Ectodermal cell (in vitro differentiated cells): ENCODE results near the gene PRRC1.

Experiments used
- H3K27ac ChIP-seq: 2 replicates; pipeline ENCODE4 v1.7.0; 2013; ENCODE audit warnings: mild to moderate bottlenecking, low read depth, low read length; ENCODE audit not compliant: insufficient read depth, poor library complexity, severe bottlenecking
- H3K27me3 ChIP-seq: 2 replicates; pipeline ENCODE4 v1.7.0; 2013; ENCODE audit warnings: mild to moderate bottlenecking, low read length; ENCODE audit not compliant: insufficient read depth, control insufficient read depth, poor library complexity, severe bottlenecking
- H3K36me3 ChIP-seq: one replicate; pipeline ENCODE4 v1.7.0; 2013; ENCODE audit warnings: low read length; ENCODE audit not compliant: control insufficient read depth, insufficient read depth
- H3K4me1 ChIP-seq: one replicate; pipeline ENCODE4 v1.7.0; 2013; ENCODE audit warnings: low read length; ENCODE audit not compliant: control insufficient read depth, insufficient read depth
- H3K4me3 ChIP-seq: 2 replicates; pipeline ENCODE4 v1.7.0; 2013; ENCODE audit warnings: low read depth, low read length, control low read depth; ENCODE audit not compliant: insufficient read depth
- H3K9me3 ChIP-seq: 2 replicates; pipeline ENCODE4 v1.7.0; 2013; ENCODE audit warnings: mild to moderate bottlenecking, low read length, moderate library complexity; ENCODE audit not compliant: control insufficient read depth
- WGBS, 2 experiments: methylation state at CpG; one replicate each; pipeline ENCODE4 v1.1.7; 2013; ENCODE audit warnings: missing lambda C conversion rate in 2 of 2; 5-methylcytosine and 5-hydroxymethylcytosine counted together

PRRC1 gene

DNA sequence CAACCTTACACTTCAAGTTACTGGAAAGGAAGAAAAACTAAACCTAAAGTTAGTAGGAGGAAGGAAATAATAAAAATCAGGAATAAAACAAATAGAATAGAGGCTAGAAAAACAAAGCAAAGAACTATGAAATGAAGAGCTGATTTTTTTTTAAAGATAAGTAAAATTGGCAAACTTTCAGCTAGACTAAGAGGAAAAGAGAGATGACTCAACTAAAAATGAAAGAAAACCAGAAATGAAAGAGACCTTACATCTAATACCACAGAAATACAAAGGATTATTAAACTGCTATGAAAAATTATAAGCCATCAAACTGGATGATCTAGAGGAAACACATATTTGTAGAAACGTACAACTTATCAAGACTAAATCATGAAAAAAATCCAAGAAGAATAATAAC, 60.0 kb downstream of the PRRC1 start:
- Histone ChIP-seq H3K27ac (no peak overlapping the region), H3K36me3 (no peaks in the 10 kb centered on the region), H3K4me3 (no peak overlapping the region), H3K9me3 (no peaks in the 10 kb centered on the region), H3K27me3 (no peaks in the 10 kb centered on the region), H3K4me1 (no peaks in the 10 kb centered on the region)
- 64 to 88% methylated on average over 1 of the region's 1 CpG for WGBS, 2 experiments

DNA sequence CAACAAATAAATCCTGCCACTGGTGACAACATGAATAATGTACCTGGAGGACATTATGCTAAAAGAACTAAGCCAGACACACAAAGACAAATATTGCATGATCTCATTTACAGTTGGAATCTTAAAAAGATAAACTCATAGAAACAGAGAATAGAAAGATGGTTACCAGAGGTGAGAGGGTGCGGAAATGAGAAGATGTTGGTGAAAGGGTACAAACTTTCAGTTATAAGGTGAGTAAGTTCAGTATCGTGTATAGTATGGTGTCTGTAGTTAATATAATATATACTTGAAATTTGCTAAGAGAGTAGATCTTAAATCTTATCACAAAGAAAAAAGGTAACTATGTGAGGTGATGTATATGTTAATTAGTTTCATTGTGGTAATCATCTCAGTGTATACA, 63.3 kb downstream of the PRRC1 start:
- WGBS, 2 experiments, result 100% methylated on average over 1 to 2 of the region's 2 CpGs

DNA sequence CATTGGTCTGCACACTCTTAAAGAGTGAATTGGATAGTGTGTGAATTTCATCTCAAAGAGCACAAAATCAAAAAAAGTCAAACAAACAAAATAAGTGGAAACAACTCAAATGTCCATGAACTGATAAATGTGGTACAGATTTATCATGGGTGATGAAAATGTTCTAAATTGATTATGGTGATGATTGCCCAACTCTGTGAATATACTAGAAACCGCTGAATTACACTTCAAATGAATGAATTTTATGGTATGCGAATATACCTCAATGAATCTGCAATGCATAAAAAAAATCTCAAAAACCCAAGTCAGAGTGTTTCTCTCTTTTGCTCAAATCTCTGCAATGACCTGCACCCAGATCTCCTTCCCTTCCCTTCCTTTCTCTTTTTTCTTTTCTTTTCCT, 64.0 kb downstream of the PRRC1 start:
- Histone ChIP-seq H3K9me3 (no peaks in the 10 kb centered on the region), H3K27me3 (no peaks in the 10 kb centered on the region), H3K4me1 (no peaks in the 10 kb centered on the region), H3K4me3 (no peak overlapping the region), H3K27ac (no peak overlapping the region), H3K36me3 (no peaks in the 10 kb centered on the region)
- WGBS, 2 experiments, result 97% methylated on average over 2 of the region's 2 CpGs

More for the DNA sequence above, 63.3 kb downstream of the PRRC1 start:
- H3K4me3 ChIP-seq, result no peak overlapping the region
- H3K4me1 ChIP-seq, result no peaks in the 10 kb centered on the region
- no peaks in the 10 kb centered on the region for H3K9me3 ChIP-seq
- H3K36me3 ChIP-seq, result no peaks in the 10 kb centered on the region
- no peak overlapping the region for H3K27ac ChIP-seq
- no peaks in the 10 kb centered on the region for H3K27me3 ChIP-seq

DNA sequence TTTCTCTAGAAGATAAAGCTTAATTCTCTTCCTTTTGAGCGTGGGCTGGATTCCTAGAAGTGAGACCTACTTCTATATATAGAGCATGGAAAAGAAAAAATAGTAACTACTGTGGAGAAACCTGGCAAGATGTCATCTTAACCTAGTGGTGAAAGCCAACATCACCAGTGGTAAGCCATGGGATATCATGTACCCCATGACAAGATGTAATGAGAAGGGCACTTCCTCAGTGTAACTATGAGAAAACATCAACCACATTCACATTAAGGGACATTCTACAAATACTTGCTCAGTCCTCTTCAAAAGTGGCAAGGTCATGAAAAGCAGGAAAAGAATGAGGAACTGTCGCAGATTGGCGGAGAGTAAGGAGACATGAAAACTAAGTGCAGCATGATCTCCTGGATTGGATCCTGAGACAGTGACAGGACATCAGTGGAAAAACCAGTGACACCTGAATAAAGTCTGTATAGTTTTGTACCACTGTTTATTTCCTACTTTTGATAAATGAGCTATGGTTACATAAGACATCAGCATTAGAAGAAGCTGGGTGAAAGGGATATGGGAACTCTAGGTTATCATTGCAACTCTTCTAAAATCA, 65.4 kb downstream of the PRRC1 start:
- no peaks in the 10 kb centered on the region for H3K36me3 ChIP-seq
- H3K27me3 ChIP-seq, result no peaks in the 10 kb centered on the region
- no peak overlapping the region for H3K27ac ChIP-seq
- H3K4me1 ChIP-seq, result no peaks in the 10 kb centered on the region
- no peak overlapping the region for H3K4me3 ChIP-seq
- 91 to 94% methylated on average over 2 to 3 of the region's 3 CpGs for WGBS, 2 experiments
- H3K9me3 ChIP-seq, result no peaks in the 10 kb centered on the region

DNA sequence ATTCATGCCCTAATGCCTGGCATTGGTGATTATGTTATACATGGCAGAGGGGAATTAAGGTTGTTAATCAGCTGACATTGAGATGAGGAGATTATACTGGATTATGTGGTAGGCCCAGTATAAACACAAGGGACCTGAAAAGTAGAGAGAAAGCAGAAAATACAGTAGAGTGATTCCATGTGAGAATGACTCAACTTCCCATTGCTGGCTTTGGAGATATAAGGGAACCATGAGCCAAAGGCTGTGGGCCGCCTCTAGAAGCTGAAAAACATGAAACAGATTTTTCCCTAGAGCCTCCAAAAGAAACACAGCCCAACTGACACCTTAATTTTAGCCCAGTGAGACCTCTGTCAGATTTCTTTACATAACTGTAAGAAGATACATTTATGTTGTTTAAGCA, 66.4 kb downstream of the PRRC1 start:
- Histone ChIP-seq H3K27ac (no peak overlapping the region), H3K4me1 (no peaks in the 10 kb centered on the region), H3K9me3 (no peaks in the 10 kb centered on the region), H3K27me3 (no peaks in the 10 kb centered on the region), H3K4me3 (no peak overlapping the region), H3K36me3 (no peaks in the 10 kb centered on the region)
- 80 to 95% methylated on average over 1 of the region's 1 CpG for WGBS, 2 experiments

DNA sequence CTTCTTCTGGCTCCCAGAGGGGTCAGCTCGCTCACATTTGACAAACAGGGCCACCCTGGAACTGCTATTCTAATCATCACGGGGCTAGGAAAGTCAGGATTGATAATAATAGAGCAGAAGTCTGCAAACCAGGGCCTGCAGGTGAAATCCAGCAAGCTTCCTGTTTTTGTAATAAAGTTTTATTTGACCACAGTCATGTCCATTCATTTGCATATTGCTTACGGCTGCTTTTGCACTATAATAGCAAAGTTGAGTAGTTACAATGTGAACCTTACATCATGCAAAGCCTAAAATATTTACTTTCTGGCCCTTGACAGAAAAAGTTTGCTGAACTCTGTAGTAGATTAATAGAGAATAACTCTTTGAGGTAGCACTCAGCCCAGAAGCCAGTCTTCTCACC, 68.2 kb downstream of the PRRC1 start:
- WGBS, 2 experiments, result 46 to 63% methylated on average over 3 of the region's 3 CpGs
- H3K4me3 ChIP-seq, result no peak overlapping the region
- H3K27me3 ChIP-seq, result no peaks in the 10 kb centered on the region
- H3K27ac ChIP-seq, result no peak overlapping the region
- H3K9me3 ChIP-seq, result no peaks in the 10 kb centered on the region
- no peaks in the 10 kb centered on the region for H3K36me3 ChIP-seq
- peaks cover 9% of the 10 kb centered on the region for H3K4me1 ChIP-seq

DNA sequence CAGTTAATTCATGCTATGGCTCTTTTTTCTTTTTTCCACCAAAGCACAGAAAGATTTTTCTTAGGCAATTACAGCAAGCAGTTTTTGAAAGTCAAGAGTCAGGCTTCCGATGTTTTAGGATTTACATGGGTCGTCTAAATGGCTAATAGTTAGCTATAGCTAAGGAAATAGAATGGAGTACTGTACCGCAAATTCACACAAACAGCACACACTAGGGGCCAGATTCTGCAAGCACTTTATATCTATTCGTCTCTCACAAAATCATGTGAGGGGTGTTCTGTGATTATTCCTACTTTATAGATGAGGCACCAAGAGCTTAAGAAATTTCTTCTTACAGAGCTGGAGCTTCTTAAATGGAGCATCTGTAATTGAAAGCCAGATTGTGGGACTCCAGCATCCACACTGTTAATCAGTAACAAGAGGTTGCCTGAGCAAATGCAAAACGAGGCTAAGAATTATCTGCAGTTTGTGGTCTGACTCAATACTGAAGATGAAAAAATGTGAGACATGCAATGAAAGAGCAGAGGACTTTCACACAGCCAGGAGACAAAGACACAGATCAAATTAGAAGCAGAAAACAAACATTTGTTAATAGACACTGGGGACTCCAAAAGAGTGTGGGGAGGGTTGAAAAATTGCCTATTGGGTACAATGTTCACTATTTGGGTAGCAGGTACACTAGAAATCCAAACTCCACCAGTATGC, 68.8 kb downstream of the PRRC1 start:
- 79 to 84% methylated on average over 4 to 5 of the region's 5 CpGs for WGBS, 2 experiments
- no peaks in the 10 kb centered on the region for H3K27me3 ChIP-seq
- no peaks in the 10 kb centered on the region for H3K9me3 ChIP-seq
- H3K27ac ChIP-seq, result no peak overlapping the region
- no peaks in the 10 kb centered on the region for H3K36me3 ChIP-seq
- peaks cover 9% of the 10 kb centered on the region for H3K4me1 ChIP-seq
- H3K4me3 ChIP-seq, result no peak overlapping the region

DNA sequence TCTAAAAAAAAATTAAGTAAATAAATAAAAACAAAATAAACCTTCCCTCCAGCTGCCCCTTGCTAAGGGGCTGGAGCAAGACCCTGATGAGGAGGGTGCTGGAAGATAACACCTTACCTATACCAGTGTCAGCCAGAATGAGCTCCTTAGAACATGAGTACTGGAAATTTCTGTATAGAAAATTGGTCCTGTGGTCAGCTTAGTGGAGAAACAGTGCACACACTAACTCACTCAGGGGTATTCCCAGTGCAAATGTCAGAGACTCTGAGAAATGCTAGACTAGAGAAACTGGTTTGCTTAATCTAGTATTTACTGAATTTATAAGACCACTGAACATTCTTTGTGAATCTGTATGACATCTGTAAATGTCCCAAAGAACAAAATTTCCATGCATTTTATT, 69.4 kb downstream of the PRRC1 start:
- H3K36me3 ChIP-seq, result no peaks in the 10 kb centered on the region
- H3K27ac ChIP-seq, result no peak overlapping the region
- no peaks in the 10 kb centered on the region for H3K27me3 ChIP-seq
- H3K9me3 ChIP-seq, result no peaks in the 10 kb centered on the region
- peaks cover 9% of the 10 kb centered on the region for H3K4me1 ChIP-seq
- no peak overlapping the region for H3K4me3 ChIP-seq

DNA sequence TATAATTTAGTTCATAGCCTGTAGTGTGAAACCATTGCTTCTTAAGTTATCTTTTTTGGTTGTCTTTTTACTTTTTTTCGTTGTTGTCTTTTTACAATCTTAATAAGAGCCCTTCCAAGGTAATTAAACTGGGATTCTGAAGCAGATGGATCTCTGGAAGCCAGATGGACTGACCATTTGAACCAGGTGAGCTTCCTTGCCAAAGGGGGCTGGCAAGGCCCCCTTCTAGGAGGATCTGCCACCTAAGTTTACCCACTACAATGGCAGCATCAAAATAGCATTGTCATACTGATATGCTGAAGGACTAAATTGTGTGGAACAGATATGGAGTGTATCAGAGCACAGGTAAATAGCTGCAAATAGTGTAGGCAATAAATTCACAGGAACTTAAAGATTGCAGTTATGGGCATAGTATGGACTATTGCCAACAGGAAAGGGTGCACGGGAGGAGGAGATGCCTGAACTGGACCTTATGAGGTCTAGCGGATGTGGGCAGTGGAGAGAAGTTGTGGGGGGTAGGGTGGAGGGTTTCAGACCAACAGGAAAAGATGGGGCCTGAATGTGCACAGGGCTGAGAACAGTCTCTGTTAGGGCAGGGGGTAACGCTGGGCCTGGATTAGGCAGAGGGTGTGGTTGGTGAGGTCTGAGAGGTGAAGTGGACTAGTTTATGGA, 69.9 kb downstream of the PRRC1 start:
- no peaks in the 10 kb centered on the region for H3K9me3 ChIP-seq
- no peak overlapping the region for H3K4me3 ChIP-seq
- no peaks in the 10 kb centered on the region for H3K36me3 ChIP-seq
- H3K4me1 ChIP-seq, result peaks cover 9% of the 10 kb centered on the region
- H3K27ac ChIP-seq, result no peak overlapping the region
- 96 to 98% methylated on average over 3 to 4 of the region's 4 CpGs for WGBS, 2 experiments
- no peaks in the 10 kb centered on the region for H3K27me3 ChIP-seq

DNA sequence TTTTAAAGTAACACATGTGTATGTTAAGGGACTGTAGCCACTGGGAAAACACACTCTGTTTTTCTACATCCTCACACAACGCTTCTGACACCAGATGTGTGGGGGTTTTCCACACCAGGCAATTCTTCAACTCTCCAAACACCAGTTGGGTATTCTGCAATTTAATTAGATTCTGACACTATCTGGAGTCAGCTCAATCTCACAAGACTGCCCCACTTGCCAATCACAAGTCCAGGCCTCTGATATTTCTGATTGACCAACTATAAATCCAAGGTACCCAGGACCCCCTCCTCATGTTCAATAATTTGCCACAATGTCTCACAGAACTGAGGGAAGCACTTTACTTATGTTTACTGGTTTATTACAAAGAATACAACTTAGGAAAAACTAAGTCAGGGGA, 70.9 kb downstream of the PRRC1 start:
- Histone ChIP-seq H3K4me3 (no peak overlapping the region), H3K9me3 (no peaks in the 10 kb centered on the region), H3K27ac (no peak overlapping the region), H3K36me3 (no peaks in the 10 kb centered on the region), H3K27me3 (no peaks in the 10 kb centered on the region), H3K4me1 (peaks cover 9% of the 10 kb centered on the region)
- WGBS, 2 experiments, result 92% methylated on average over 1 of the region's 1 CpG
